Measurements from ENCODE around the gene FAM168B.

DNA sequence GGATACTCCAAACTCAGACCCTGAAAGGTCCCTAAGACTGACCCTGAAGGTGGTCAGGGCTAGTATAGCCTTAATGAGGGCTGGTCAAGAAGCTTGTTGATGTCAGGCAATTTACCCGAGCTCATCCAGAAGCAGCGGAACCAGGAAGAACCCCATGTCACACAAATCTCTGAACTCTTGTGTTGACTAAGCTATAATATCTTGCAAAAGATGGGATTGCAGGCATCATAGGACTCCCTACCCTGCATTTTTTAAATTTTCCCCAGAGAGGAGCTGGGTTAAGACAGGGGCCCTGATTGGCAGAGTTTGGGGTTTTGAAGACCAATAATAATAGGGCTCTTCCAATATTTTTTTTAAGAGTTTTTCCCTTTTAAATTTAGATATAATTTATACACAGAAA, 9.9 kb upstream of the FAM168B start:
- TF ChIP-seq, protein P1, sequence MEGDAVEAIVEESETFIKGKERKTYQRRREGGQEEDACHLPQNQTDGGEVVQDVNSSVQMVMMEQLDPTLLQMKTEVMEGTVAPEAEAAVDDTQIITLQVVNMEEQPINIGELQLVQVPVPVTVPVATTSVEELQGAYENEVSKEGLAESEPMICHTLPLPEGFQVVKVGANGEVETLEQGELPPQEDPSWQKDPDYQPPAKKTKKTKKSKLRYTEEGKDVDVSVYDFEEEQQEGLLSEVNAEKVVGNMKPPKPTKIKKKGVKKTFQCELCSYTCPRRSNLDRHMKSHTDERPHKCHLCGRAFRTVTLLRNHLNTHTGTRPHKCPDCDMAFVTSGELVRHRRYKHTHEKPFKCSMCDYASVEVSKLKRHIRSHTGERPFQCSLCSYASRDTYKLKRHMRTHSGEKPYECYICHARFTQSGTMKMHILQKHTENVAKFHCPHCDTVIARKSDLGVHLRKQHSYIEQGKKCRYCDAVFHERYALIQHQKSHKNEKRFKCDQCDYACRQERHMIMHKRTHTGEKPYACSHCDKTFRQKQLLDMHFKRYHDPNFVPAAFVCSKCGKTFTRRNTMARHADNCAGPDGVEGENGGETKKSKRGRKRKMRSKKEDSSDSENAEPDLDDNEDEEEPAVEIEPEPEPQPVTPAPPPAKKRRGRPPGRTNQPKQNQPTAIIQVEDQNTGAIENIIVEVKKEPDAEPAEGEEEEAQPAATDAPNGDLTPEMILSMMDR (IDR thresholded peaks at IDR 0.05; ENCODE audit: low read length), result no peak
- no peak for TF ChIP-seq EZH2 (IDR thresholded peaks at IDR 0.05; ENCODE audit: borderline replicate concordance, low read length)
